ENCODE results near the gene NUP188.
A peak's percentile ranks its signal among the peaks of the same experiment; 100 is the strongest.
"Not testable (repeated sequence)": the region's sequence is repeated elsewhere in the genome, so short reads cannot be mapped to it uniquely, and the experiment has no call there.

Gene NUP188

GRCh38 chr9:129031514-129031913 lies 84.0 kb downstream of the NUP188 start:
- Histone ChIP-seq H3K36me3 (ENCODE audit: control insufficient read depth in 2 of 2, insufficient read depth in 2 of 2, low read length in 2 of 2) (no peaks in the 10 kb centered on the region), H3K27me3 (ENCODE audit: control insufficient read depth in 1 of 2, insufficient read depth in 2 of 2, low read length in 2 of 2) (no peaks in the 10 kb centered on the region), H3K27ac (ENCODE audit: low read length) (no peak overlapping the region), H3K9me3 (ENCODE audit: control insufficient read depth in 2 of 2, low read length in 2 of 2) (no peaks in the 10 kb centered on the region), H3K4me1 (ENCODE audit: control insufficient read depth, insufficient read depth, low read length) (peaks cover 18% of the 10 kb centered on the region), H3K9ac (ENCODE audit: low read length in 2 of 2) (no peak overlapping the region), H3K4me3 (ENCODE audit: low read length in 2 of 2) (no peak overlapping the region)

- no peaks in the 10 kb centered on the region for H3K9me3 ChIP-seq (ENCODE audit: control insufficient read depth in 2 of 2, low read length in 2 of 2)
- peaks cover 15% of the 10 kb centered on the region for H3K4me1 ChIP-seq (ENCODE audit: control insufficient read depth, insufficient read depth, low read length)
- H3K9ac ChIP-seq (ENCODE audit: low read length in 2 of 2), result no peak overlapping the region
- H3K27ac ChIP-seq (ENCODE audit: low read length), result no peak overlapping the region
- no peak overlapping the region for H3K4me3 ChIP-seq (ENCODE audit: low read length in 2 of 2)
- H3K36me3 ChIP-seq (ENCODE audit: control insufficient read depth in 2 of 2, insufficient read depth in 2 of 2, low read length in 2 of 2), result no peaks in the 10 kb centered on the region
- no peaks in the 10 kb centered on the region for H3K27me3 ChIP-seq (ENCODE audit: control insufficient read depth in 1 of 2, insufficient read depth in 2 of 2, low read length in 2 of 2)
These were observed 85.2 kb downstream of the NUP188 start for GRCh38 chr9:129032541-129033159.

GRCh38 chr9:129033216-129033615 lies 85.7 kb downstream of the NUP188 start:
- Histone ChIP-seq H3K36me3 (ENCODE audit: control insufficient read depth in 2 of 2, insufficient read depth in 2 of 2, low read length in 2 of 2) (no peaks in the 10 kb centered on the region), H3K4me1 (ENCODE audit: control insufficient read depth, insufficient read depth, low read length) (peaks cover 20% of the 10 kb centered on the region), H3K4me3 (ENCODE audit: low read length in 2 of 2) (no peak overlapping the region), H3K9me3 (ENCODE audit: control insufficient read depth in 2 of 2, low read length in 2 of 2) (no peaks in the 10 kb centered on the region), H3K9ac (ENCODE audit: low read length in 2 of 2) (no peak overlapping the region), H3K27me3 (ENCODE audit: control insufficient read depth in 1 of 2, insufficient read depth in 2 of 2, low read length in 2 of 2) (no peaks in the 10 kb centered on the region), H3K27ac (ENCODE audit: low read length) (no peak overlapping the region)

- H3K9ac ChIP-seq (ENCODE audit: low read length in 2 of 2), result peak overlapping the region; percentile 65 to 76
- H3K9me3 ChIP-seq (ENCODE audit: control insufficient read depth in 2 of 2, low read length in 2 of 2); H3K36me3 ChIP-seq (ENCODE audit: control insufficient read depth in 2 of 2, insufficient read depth in 2 of 2, low read length in 2 of 2); H3K27me3 ChIP-seq (ENCODE audit: control insufficient read depth in 1 of 2, insufficient read depth in 2 of 2, low read length in 2 of 2): not testable (repeated sequence)
- peak overlapping the region; percentile 76 to 97 for H3K4me3 ChIP-seq (ENCODE audit: low read length in 2 of 2)
- H3K27ac ChIP-seq (ENCODE audit: low read length), result peak overlapping the region; percentile 62
- peaks cover 23% of the 10 kb centered on the region for H3K4me1 ChIP-seq (ENCODE audit: control insufficient read depth, insufficient read depth, low read length)
These were observed 88.3 kb downstream of the NUP188 start for GRCh38 chr9:129035838-129036237.

GRCh38 chr9:129036241-129036922 lies 88.9 kb downstream of the NUP188 start, which contains the start of gene MIGA2:
Gene MIGA2, plus strand, starts transcription at chr9:129036626. Its CDS starts 3,969 bp downstream, at chr9:129040595.
- Histone ChIP-seq H3K27me3 (ENCODE audit: control insufficient read depth in 1 of 2, insufficient read depth in 2 of 2, low read length in 2 of 2) (no peaks in the 10 kb centered on the region), H3K27ac (ENCODE audit: low read length) (peak within 1 kb of the TSS; percentile 62), H3K36me3 (ENCODE audit: control insufficient read depth in 2 of 2, insufficient read depth in 2 of 2, low read length in 2 of 2) (peaks cover 3 to 5% of the 10 kb centered on the region in 2 donors), H3K4me1 (ENCODE audit: control insufficient read depth, insufficient read depth, low read length) (peaks cover 23% of the 10 kb centered on the region), H3K9me3 (ENCODE audit: control insufficient read depth in 2 of 2, low read length in 2 of 2) (no peaks in the 10 kb centered on the region), H3K9ac (ENCODE audit: low read length in 2 of 2) (peak within 1 kb of the TSS; percentile 84 to 85), H3K4me3 (ENCODE audit: low read length in 2 of 2) (peak within 1 kb of the TSS; percentile 94 to 97)

GRCh38 chr9:129036923-129037766 lies 89.6 kb downstream of the NUP188 start:
- Histone ChIP-seq H3K4me3 (ENCODE audit: low read length in 2 of 2) (peak overlapping the region; percentile 94 to 97), H3K27ac (ENCODE audit: low read length) (peak overlapping the region; percentile 62), H3K27me3 (ENCODE audit: control insufficient read depth in 1 of 2, insufficient read depth in 2 of 2, low read length in 2 of 2) (no peaks in the 10 kb centered on the region), H3K36me3 (ENCODE audit: control insufficient read depth in 2 of 2, insufficient read depth in 2 of 2, low read length in 2 of 2) (peaks cover 9 to 11% of the 10 kb centered on the region in 2 donors), H3K9ac (ENCODE audit: low read length in 2 of 2) (peak overlapping the region; percentile 84 to 85), H3K4me1 (ENCODE audit: control insufficient read depth, insufficient read depth, low read length) (peaks cover 23% of the 10 kb centered on the region), H3K9me3 (ENCODE audit: control insufficient read depth in 2 of 2, low read length in 2 of 2) (no peaks in the 10 kb centered on the region)

GRCh38 chr9:129037767-129038098 lies 90.2 kb downstream of the NUP188 start:
- peaks cover 15 to 16% of the 10 kb centered on the region in 2 donors for H3K36me3 ChIP-seq (ENCODE audit: control insufficient read depth in 2 of 2, insufficient read depth in 2 of 2, low read length in 2 of 2)
- no peaks in the 10 kb centered on the region for H3K9me3 ChIP-seq (ENCODE audit: control insufficient read depth in 2 of 2, low read length in 2 of 2)
- peaks cover 23% of the 10 kb centered on the region for H3K4me1 ChIP-seq (ENCODE audit: control insufficient read depth, insufficient read depth, low read length)
- peak overlapping the region; percentile 94 to 97 for H3K4me3 ChIP-seq (ENCODE audit: low read length in 2 of 2)
- peak overlapping the region; percentile 62 for H3K27ac ChIP-seq (ENCODE audit: low read length)
- peak overlapping the region; percentile 84 to 85 for H3K9ac ChIP-seq (ENCODE audit: low read length in 2 of 2)
- H3K27me3 ChIP-seq (ENCODE audit: control insufficient read depth in 1 of 2, insufficient read depth in 2 of 2, low read length in 2 of 2), result no peaks in the 10 kb centered on the region

- Histone ChIP-seq H3K4me3 (ENCODE audit: low read length in 2 of 2) (peak overlapping the region in 1 of 2 donors; percentile 97), H3K9ac (ENCODE audit: low read length in 2 of 2) (peak overlapping the region; percentile 84 to 85), H3K27me3 (ENCODE audit: control insufficient read depth in 1 of 2, insufficient read depth in 2 of 2, low read length in 2 of 2) (no peaks in the 10 kb centered on the region), H3K27ac (ENCODE audit: low read length) (peak overlapping the region; percentile 62), H3K4me1 (ENCODE audit: control insufficient read depth, insufficient read depth, low read length) (peaks cover 23% of the 10 kb centered on the region), H3K9me3 (ENCODE audit: control insufficient read depth in 2 of 2, low read length in 2 of 2) (no peaks in the 10 kb centered on the region), H3K36me3 (ENCODE audit: control insufficient read depth in 2 of 2, insufficient read depth in 2 of 2, low read length in 2 of 2) (peaks cover 15 to 17% of the 10 kb centered on the region in 2 donors)
These were observed 90.8 kb downstream of the NUP188 start for GRCh38 chr9:129038109-129038852.

- peaks cover 15 to 17% of the 10 kb centered on the region in 2 donors for H3K36me3 ChIP-seq (ENCODE audit: control insufficient read depth in 2 of 2, insufficient read depth in 2 of 2, low read length in 2 of 2)
- no peak overlapping the region for H3K9ac ChIP-seq (ENCODE audit: low read length in 2 of 2)
- no peaks in the 10 kb centered on the region for H3K9me3 ChIP-seq (ENCODE audit: control insufficient read depth in 2 of 2, low read length in 2 of 2)
- H3K27me3 ChIP-seq (ENCODE audit: control insufficient read depth in 1 of 2, insufficient read depth in 2 of 2, low read length in 2 of 2), result no peaks in the 10 kb centered on the region
- H3K27ac ChIP-seq (ENCODE audit: low read length), result no peak overlapping the region
- H3K4me3 ChIP-seq (ENCODE audit: low read length in 2 of 2), result no peak overlapping the region
- H3K4me1 ChIP-seq (ENCODE audit: control insufficient read depth, insufficient read depth, low read length), result peaks cover 23% of the 10 kb centered on the region
These were observed 92.7 kb downstream of the NUP188 start for GRCh38 chr9:129040113-129040643.

GRCh38 chr9:129042016-129042415 lies 94.5 kb downstream of the NUP188 start:
- peaks cover 15% of the 10 kb centered on the region for H3K4me1 ChIP-seq (ENCODE audit: control insufficient read depth, insufficient read depth, low read length)
- H3K9me3 ChIP-seq (ENCODE audit: control insufficient read depth in 2 of 2, low read length in 2 of 2), result no peaks in the 10 kb centered on the region
- no peak overlapping the region for H3K9ac ChIP-seq (ENCODE audit: low read length in 2 of 2)
- H3K36me3 ChIP-seq (ENCODE audit: control insufficient read depth in 2 of 2, insufficient read depth in 2 of 2, low read length in 2 of 2), result peaks cover 17% of the 10 kb centered on the region in 2 donors
- H3K27ac ChIP-seq (ENCODE audit: low read length), result no peak overlapping the region
- H3K4me3 ChIP-seq (ENCODE audit: low read length in 2 of 2), result no peak overlapping the region
- H3K27me3 ChIP-seq (ENCODE audit: control insufficient read depth in 1 of 2, insufficient read depth in 2 of 2, low read length in 2 of 2), result no peaks in the 10 kb centered on the region

Measured in stomach smooth muscle (tissue), 2 donors.